Left ventricle myocardium inferior (tissue), 1 donor: ENCODE results near the gene ZNF776. TPM values are rescaled to one million over a fixed set of nuclear protein-coding genes. Genes with fewer than 3 reads are reported as not detected.
A peak's percentile ranks its signal among the peaks of the same experiment; 100 is the strongest.

Experiments used
- DNase-seq: peaks from one replicate; pipeline ENCODE4 v3.0.0-alpha.2; 2020
- H3K27ac ChIP-seq: fragments of 200-600 bp; replicated peaks from 2 replicates; pipeline ENCODE4 v1.8.0; 2021
- H3K27me3 ChIP-seq: fragments of 200-600 bp; 2 replicates; pipeline ENCODE4 v1.8.0; 2021; ENCODE audit warnings: low read depth
- H3K36me3 ChIP-seq: fragments of 200-600 bp; 2 replicates; pipeline ENCODE4 v1.8.0; 2021
- H3K4me1 ChIP-seq: fragments of 200-600 bp; 2 replicates; pipeline ENCODE4 v1.8.0; 2021
- H3K4me3 ChIP-seq: fragments of 200-600 bp; 2 replicates; pipeline ENCODE4 v1.8.0; 2021; ENCODE audit warnings: mild to moderate bottlenecking, moderate library complexity
- H3K9me3 ChIP-seq: fragments of 200-600 bp; replicated peaks from 2 replicates; pipeline ENCODE4 v1.8.0; 2021
- intact Hi-C: fragments of 100-400 bp; cut with micrococcal nuclease; formaldehyde crosslinking; loops from one replicate; pipeline ENCODE4 v1.11.0; 2022
- long read RNA-seq: library from polyadenylated mRNA; unstranded; transcript quantifications from one replicate; pipeline ENCODE4 v2.0.0, GENCODE V29; 2021
- total RNA-seq: library from RNA; stranded (reverse); fragmentation: NEBNext Ultra II Directional; extraction: Animal tissue kit (Norgen Biotek cat#: 25700); gene quantifications from one replicate; pipeline ENCODE4 v1.2.1, GENCODE V29; 2021
- TF ChIP-seq, protein P1 (sequence below): fragments of 200-600 bp; IDR thresholded peaks from 2 replicates; pipeline ENCODE4 v1.8.0; 2021; ENCODE audit warnings: antibody characterized with exemption, mild to moderate bottlenecking, borderline replicate concordance
- donor health status: DM: no; HTN: yes; CAD: no; lungs with severe emphysema.

The ZNF776 gene
- 12.9 TPM for total RNA-seq
- long read RNA-seq, full-length matches to known transcripts, result 11 of 14 reads
- long read RNA-seq, partial matches to known transcripts, result 0 of 14 reads
- long read RNA-seq, other reads (novel, unspliced or antisense), result 3 of 14 reads

DNA sequence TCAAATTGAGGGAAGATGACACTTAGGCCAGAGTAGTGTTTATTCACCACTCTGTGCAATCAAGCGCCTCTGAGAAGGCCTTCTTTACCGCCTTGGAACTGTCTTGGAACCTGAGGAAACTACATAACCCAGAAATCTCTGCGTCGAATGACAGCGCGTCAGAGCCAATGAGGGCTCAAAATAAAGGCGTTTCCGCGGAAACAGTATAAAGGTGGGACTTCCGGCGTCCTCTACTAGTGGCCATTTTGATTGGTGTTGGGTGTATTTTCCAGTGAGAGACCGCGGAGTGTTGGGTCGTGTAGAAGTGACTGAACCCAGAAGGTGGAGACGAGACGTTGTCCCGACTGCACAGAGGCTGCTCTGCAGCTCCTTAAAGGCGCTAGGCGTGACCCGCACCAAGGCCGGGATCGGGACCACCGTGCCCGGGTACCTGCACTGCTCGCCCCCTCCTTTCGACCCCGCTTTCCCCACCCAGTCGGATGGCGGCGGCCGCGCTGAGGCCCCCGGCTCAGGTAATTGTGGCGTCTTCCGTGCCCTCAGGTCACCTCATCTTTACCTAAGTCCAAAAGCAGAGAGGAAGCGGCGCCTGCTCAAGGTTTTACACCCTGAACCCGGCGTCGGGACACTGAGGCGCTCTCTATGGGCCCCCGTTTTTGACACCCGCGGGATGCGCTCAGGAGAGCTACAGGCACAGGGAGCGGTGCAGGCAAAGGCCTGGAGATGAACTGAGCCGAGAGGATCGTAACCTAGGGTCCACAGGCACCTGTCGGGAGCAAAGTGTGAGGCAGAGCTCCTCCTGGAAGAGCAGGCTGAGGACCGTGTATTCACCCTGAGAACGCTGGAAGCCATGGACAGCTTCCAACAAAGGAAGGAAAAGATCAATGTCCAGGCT is at the start of gene ZNF776:
ZNF776 (plus strand) TSS at position 236 of the 892 bp plus-strand sequence; CDS start at position 480, 244 bp downstream.
- H3K4me3 ChIP-seq, result peak within 1 kb of the TSS; percentile 90
- H3K36me3 ChIP-seq, result peaks cover 40% of the 10 kb centered on the region
- H3K27me3 ChIP-seq, result no peaks in the 10 kb centered on the region
- intact Hi-C loops, result no loop called here
- peak; percentile 78 for DNase-seq
- H3K27ac ChIP-seq, result peak within 1 kb of the TSS; percentile 91
- H3K4me1 ChIP-seq, result peaks cover 44% of the 10 kb centered on the region
- H3K9me3 ChIP-seq, result peaks cover 40% of the 10 kb centered on the region
- TF ChIP-seq, protein P1, sequence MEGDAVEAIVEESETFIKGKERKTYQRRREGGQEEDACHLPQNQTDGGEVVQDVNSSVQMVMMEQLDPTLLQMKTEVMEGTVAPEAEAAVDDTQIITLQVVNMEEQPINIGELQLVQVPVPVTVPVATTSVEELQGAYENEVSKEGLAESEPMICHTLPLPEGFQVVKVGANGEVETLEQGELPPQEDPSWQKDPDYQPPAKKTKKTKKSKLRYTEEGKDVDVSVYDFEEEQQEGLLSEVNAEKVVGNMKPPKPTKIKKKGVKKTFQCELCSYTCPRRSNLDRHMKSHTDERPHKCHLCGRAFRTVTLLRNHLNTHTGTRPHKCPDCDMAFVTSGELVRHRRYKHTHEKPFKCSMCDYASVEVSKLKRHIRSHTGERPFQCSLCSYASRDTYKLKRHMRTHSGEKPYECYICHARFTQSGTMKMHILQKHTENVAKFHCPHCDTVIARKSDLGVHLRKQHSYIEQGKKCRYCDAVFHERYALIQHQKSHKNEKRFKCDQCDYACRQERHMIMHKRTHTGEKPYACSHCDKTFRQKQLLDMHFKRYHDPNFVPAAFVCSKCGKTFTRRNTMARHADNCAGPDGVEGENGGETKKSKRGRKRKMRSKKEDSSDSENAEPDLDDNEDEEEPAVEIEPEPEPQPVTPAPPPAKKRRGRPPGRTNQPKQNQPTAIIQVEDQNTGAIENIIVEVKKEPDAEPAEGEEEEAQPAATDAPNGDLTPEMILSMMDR, result no peak

DNA sequence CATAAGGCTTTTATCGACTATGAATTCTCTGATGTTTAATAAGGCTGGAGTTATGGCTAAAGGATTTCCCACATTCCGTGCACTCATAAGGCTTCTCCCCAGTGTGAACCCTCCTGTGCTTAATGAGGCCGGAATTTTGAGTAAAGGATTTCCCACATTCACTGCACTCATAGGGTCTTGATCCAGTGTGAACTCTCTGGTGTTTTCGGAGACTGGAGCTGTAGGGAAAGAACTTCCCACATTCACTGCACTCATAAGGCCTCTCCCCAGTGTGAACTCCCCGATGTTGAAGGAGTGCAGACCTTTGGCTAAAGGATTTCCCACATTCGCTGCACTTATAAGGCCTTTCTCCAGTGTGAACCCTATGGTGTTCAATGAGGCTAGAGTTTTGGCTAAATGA is 45.0 kb upstream of the ZNF776 start:
- Histone ChIP-seq H3K9me3 (peaks cover 100% of the 10 kb centered on the region), H3K27ac (no peak overlapping the region), H3K27me3 (no peaks in the 10 kb centered on the region), H3K4me3 (no peak overlapping the region), H3K4me1 (peaks cover 33% of the 10 kb centered on the region), H3K36me3 (peaks cover 91% of the 10 kb centered on the region)
- intact Hi-C loops, result no loop called here
- no peak for DNase-seq
- TF ChIP-seq, protein P1, result no peak

GRCh38 chr19:57706346-57706745 is 40.3 kb upstream of the ZNF776 start:
- TF ChIP-seq, protein P1, result no peak

DNA sequence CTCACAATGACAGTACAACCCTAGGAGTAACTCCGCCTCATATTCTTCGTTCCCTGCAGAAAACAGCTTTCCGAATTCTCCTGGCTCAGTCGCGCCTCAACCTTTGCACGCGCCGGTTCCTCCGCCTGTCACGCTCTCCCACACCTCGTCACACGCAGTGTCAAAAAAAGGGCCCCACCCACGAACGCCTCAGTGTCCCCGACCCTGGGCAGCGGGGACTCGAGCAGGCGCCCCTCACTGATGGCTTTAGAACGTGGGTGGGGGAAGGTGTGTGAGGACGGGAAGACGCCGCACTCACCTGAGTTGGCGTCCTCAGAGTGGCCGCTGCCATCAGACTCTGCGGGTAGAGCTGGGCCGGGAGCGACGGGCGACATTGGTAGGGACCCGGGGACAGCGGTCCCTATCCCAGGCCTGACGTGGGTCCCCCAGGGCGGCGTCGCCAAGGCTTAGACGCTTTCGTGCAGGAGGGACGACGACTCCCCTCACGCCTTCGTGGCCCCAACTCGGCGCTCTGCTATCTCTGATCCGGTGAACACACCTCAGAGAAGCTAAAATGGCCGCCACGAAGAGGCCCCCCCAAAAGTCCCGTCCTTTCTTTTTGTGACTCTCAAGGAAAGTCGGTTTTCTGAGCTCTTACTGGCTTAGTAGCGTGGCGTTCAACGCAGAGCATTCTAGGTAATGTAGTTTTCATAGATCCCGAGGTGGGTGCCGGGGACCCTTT is 37.8 kb upstream of the ZNF776 start, which contains the start of gene ZNF154:
ZNF154 (minus strand) TSS at position 564 of the 721 bp plus-strand sequence; CDS start at position 331, 233 bp downstream.
- peak within 1 kb of the TSS; percentile 80 for H3K4me3 ChIP-seq
- peaks cover 32% of the 10 kb centered on the region for H3K36me3 ChIP-seq
- H3K4me1 ChIP-seq, result peaks cover 55% of the 10 kb centered on the region
- H3K27me3 ChIP-seq, result no peaks in the 10 kb centered on the region
- DNase-seq, result peak; percentile 21
- H3K9me3 ChIP-seq, result peaks cover 98% of the 10 kb centered on the region
- intact Hi-C loops, result no loop called here
- TF ChIP-seq, protein P1, result no peak
- peak within 1 kb of the TSS; percentile 90 for H3K27ac ChIP-seq

More at GRCh38 chr19:57706346-57706745, 40.3 kb upstream of the ZNF776 start:
- Histone ChIP-seq H3K4me3 (no peak overlapping the region), H3K4me1 (peaks cover 56% of the 10 kb centered on the region), H3K9me3 (peaks cover 100% of the 10 kb centered on the region), H3K27me3 (no peaks in the 10 kb centered on the region), H3K36me3 (peaks cover 51% of the 10 kb centered on the region), H3K27ac (no peak overlapping the region)
- intact Hi-C loops, result no loop called here
- no peak for DNase-seq

DNA sequence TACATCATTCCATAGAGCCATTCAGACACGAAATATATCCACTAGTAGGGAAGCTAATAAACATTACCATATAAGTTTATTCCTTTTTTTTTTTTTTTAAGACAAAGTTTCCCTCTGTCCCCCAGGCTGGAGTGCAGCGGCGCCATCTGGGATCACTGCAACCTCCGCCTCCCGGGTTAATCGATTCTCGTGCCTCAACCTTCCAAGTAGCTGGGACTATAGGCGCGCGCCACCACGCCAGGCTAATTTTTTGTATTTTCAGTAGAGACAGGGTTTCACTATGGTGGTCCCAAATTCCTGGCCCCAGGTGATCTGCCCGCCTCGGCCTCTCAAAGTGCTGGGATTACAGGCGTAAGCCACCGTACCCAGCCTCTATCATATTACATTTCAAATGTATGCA is 37.0 kb upstream of the ZNF776 start:
- peaks cover 31% of the 10 kb centered on the region for H3K36me3 ChIP-seq
- intact Hi-C loops, result no loop called here
- peak overlapping the region; percentile 90 for H3K27ac ChIP-seq
- H3K4me1 ChIP-seq, result peaks cover 47% of the 10 kb centered on the region
- H3K4me3 ChIP-seq, result peak overlapping the region; percentile 80
- DNase-seq, result no peak
- H3K9me3 ChIP-seq, result peaks cover 98% of the 10 kb centered on the region
- H3K27me3 ChIP-seq, result no peaks in the 10 kb centered on the region
- TF ChIP-seq, protein P1, result no peak
